ENCODE data around the gene ZNF136. TPM values are rescaled to one million over a fixed set of nuclear protein-coding genes. Genes with fewer than 3 reads are reported as not detected.

The ZNF136 gene
- polyA plus RNA-seq, 2 of the 4 experiments (the other 2 are of a cell fraction): 1.5 to 2.3 TPM

- no peak for TF ChIP-seq CEBPB (IDR thresholded peaks at IDR 0.05)
- TF ChIP-seq, protein P1, sequence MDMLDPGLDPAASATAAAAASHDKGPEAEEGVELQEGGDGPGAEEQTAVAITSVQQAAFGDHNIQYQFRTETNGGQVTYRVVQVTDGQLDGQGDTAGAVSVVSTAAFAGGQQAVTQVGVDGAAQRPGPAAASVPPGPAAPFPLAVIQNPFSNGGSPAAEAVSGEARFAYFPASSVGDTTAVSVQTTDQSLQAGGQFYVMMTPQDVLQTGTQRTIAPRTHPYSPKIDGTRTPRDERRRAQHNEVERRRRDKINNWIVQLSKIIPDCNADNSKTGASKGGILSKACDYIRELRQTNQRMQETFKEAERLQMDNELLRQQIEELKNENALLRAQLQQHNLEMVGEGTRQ (IDR thresholded peaks at IDR 0.05): no peak
- no peak for TF ChIP-seq JUNB (IDR thresholded peaks at IDR 0.05)
These were observed 42.4 kb downstream of the ZNF136 start (continued) for GRCh38 chr19:12205296-12205695.

DNA sequence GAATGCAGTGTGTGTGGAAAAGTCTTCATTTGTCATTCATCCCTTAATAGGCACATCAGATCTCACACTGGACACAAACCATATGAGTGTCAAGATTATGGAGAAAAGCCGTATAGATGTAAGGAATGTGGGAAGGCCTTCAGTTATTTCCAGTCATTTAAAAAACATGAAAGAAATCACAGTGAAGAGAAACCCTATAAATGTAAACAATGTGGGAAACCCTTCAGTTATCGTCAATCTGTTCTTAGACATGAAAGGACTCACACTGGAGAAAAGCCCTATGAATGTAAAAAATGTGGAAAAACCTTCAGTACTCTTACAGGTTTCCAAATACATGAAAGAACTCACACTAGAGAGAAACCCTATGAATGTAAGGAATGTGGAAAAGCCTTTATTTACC is 45.3 kb downstream of the ZNF136 start:
- no peak for FAIRE-seq
- no peak overlapping the region for H3K27ac ChIP-seq
- TF ChIP-seq HMGXB4 (CRISPR knock-in tag; IDR thresholded peaks at IDR 0.05; ENCODE audit: borderline replicate concordance) (no peak), CHD2 (IDR thresholded peaks at IDR 0.05; ENCODE audit: low read length, partially characterized antibody) (no peak), HEYL (CRISPR knock-in tag; IDR thresholded peaks at IDR 0.05) (no peak), RCOR1 (IDR thresholded peaks at IDR 0.05; ENCODE audit: low read depth, low read length) (no peak), HOXB5 (CRISPR knock-in tag; IDR thresholded peaks at IDR 0.05) (no peak), FOXS1 (CRISPR knock-in tag; IDR thresholded peaks at IDR 0.05) (no peak), BHLHE40 (IDR thresholded peaks at IDR 0.05; ENCODE audit: low read depth, low read length) (no peak), ZSCAN20 (CRISPR knock-in tag; IDR thresholded peaks at IDR 0.05) (no peak)
- TF ChIP-seq, protein P2, sequence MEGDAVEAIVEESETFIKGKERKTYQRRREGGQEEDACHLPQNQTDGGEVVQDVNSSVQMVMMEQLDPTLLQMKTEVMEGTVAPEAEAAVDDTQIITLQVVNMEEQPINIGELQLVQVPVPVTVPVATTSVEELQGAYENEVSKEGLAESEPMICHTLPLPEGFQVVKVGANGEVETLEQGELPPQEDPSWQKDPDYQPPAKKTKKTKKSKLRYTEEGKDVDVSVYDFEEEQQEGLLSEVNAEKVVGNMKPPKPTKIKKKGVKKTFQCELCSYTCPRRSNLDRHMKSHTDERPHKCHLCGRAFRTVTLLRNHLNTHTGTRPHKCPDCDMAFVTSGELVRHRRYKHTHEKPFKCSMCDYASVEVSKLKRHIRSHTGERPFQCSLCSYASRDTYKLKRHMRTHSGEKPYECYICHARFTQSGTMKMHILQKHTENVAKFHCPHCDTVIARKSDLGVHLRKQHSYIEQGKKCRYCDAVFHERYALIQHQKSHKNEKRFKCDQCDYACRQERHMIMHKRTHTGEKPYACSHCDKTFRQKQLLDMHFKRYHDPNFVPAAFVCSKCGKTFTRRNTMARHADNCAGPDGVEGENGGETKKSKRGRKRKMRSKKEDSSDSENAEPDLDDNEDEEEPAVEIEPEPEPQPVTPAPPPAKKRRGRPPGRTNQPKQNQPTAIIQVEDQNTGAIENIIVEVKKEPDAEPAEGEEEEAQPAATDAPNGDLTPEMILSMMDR (IDR thresholded peaks at IDR 0.05): no peak
- no peak overlapping the region for H3K4me3 ChIP-seq
- POLR2A ChIA-PET: no interaction called here
- 43% methylated on average over 2 of the region's 2 CpGs for WGBS (ENCODE audit: missing lambda C conversion rate)
- no peak for DNase-seq (ENCODE audit: low read depth in 1 of 2, low spot score in 1 of 2)
- CTCF ChIA-PET: no interaction called here
- peaks cover 9% of the 10 kb centered on the region for H3K9me3 ChIP-seq
- ATAC-seq: no peak
- no peaks in the 10 kb centered on the region for H3K4me1 ChIP-seq
- H3K4me2 ChIP-seq: no peak overlapping the region

- ChIA-PET POLR2A (no interaction called here), CTCF (no interaction called here)
- TF ChIP-seq HOXB5 (CRISPR knock-in tag; IDR thresholded peaks at IDR 0.05) (no peak), HOXA7 (CRISPR knock-in tag; IDR thresholded peaks at IDR 0.05) (no peak), SMC3 (IDR thresholded peaks at IDR 0.05) (no peak), FOXS1 (CRISPR knock-in tag; IDR thresholded peaks at IDR 0.05) (no peak), GATA3 (IDR thresholded peaks at IDR 0.05; ENCODE audit: borderline replicate concordance) (no peak), CEBPB (IDR thresholded peaks at IDR 0.05) (no peak), HES2 (IDR thresholded peaks at IDR 0.05) (no peak), JUNB (IDR thresholded peaks at IDR 0.05) (no peak), CBX8 (IDR thresholded peaks at IDR 0.05) (no peak), TP53 (CRISPR knock-in tag; IDR thresholded peaks at IDR 0.05) (no peak), ZC3H11A (IDR thresholded peaks at IDR 0.05) (no peak), FOSL2 (IDR thresholded peaks at IDR 0.05) (no peak), FOSL2 (CRISPR knock-in tag; IDR thresholded peaks at IDR 0.05) (no peak), EHMT2 (IDR thresholded peaks at IDR 0.05; ENCODE audit: low read depth) (no peak)
- H3K4me1 ChIP-seq: no peaks in the 10 kb centered on the region
- DNase-seq (ENCODE audit: low read depth in 1 of 2, low spot score in 1 of 2) (no peak), ATAC-seq (no peak), FAIRE-seq (no peak)
- H3K4me3 ChIP-seq: no peak overlapping the region
- peaks cover 8% of the 10 kb centered on the region; the same call in 2 of the 3 replicates for H3K9me3 ChIP-seq
- H3K27ac ChIP-seq: no peak overlapping the region
- H3K4me2 ChIP-seq: no peak overlapping the region
These were observed 54.4 kb downstream of the ZNF136 start for GRCh38 chr19:12217332-12217731.

Data from A549 (cell line).